Esophagus mucosa (tissue), 1 donor: ENCODE measurements around the gene PSPC1. TPM values are rescaled to one million over a fixed set of nuclear protein-coding genes. Genes with fewer than 3 reads are reported as not detected.
"Not testable (repeated sequence)": the region's sequence is repeated elsewhere in the genome, so short reads cannot be mapped to it uniquely, and the experiment has no call there.

Experiments
- ATAC-seq: fragments of 200-7000 bp; cut with Tn5 transposase; one replicate; pipeline ENCODE4 v1.9.1; 2020
- total RNA-seq: library from RNA; stranded (reverse); gene quantifications from one replicate; pipeline ENCODE4 v1.2.4, GENCODE V29; 2023
- donor health status: DM: yes; HTN: yes; CAD: no.

The PSPC1 gene
- total RNA-seq, 1 donor from 2014 or later: 28.9 TPM

DNA sequence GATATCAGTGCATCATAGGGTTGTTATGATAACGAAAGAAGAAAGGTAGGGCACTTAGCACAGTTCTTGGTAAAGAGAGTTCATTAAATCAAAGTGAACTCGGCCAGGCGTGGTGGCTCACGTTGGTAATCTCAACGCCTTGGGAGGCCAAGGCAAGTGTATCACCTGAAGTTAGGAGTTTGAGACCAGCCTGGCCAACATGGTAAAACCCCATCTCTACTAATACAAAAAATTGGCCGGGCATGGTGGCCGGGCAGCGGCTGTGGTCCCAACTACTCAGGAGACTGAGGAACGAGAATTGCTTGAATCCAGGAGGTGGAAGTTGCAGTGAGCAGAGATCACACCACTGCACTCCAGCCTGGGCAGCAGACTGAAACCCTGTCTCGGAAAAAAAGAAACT, 19.1 kb downstream of the PSPC1 start:
- no peak for ATAC-seq

DNA sequence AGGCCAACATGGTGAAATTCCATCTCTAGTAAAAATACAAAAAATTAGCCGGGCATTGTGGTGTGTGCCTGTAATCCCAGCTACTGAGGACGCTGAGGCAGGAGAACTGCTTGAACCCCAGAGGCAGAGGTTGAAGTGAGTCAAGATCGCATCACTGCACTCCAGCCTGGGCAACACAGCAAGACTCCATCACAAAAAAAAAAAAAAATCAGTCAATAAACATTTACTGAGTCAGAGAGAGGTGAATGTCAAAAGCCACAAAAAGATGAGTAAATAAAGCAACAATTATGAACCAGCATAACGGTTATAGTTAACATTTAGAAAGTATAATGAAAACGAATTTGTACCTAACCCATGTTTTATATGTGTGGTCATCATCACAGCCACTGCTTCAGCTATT, 23.1 kb downstream of the PSPC1 start:
- no peak for ATAC-seq

DNA sequence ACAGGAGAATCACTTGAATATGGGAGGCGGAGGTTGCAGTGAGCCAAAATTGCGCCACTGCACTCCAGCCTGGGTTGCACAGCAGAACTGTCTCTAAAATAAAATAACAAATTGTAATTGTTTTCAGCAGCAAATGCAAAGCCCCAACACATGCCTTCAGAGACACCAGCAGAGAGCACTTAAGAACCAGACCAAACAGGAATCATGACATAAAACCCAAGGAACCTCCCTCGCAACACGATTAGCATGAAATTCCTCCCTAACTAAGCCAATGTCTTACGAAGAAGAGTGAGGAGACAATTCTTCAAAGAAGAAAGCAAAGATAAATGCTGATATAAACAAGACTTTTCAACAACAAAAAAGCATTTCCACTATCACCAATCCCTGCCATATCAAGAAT, 40.1 kb downstream of the PSPC1 start:
- no peak for ATAC-seq

DNA sequence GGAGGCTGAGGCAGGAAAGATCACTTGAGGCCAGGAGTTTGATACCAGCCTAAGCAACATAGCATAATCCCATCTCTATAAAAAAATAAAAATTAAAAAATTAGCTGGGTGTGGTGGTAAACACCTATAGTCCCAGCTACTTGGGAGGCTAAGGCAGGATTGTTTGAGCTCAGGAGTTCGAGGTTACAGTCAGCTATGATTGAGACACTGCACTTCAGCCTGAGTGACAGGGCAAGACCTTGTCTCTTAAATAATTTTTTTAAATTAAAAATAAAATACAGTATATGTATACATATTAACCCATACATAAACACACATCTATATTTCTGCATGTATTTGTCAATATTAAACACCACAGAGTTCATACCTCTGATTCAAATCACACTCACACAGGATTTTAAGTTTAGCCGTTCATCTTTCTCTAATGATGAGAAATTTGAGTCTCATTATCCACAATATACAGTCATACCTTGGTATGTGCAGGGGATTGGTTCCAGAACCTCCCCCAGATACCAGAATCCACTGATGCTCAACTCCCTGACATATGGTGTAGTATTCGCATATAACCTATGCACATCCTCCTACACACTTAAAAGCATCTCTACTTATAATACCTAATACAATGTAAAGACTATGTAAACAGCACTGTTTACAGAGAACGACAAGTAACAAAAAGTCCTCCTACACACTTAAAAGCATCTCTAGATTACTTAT, 44.7 kb downstream of the PSPC1 start:
- no peak for ATAC-seq

DNA sequence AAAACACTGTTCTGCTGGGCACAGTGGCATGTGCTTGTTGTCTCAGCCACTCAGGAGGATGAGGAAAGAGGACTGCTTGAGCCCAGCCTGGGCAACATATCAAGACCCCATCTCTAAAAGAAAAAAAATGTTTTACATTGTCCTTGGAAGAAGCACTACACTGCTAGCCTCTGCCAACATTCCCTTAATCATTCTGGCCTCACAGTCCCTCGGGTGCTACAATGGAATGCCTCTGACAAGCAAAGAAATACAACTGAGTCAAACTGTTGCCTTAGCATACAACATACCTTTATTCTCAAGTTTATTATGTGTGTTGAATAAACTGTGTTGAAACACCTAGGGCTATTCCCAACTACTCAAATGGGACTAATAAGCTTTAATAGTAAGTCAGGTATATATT, 56.1 kb downstream of the PSPC1 start:
- no peak for ATAC-seq

DNA sequence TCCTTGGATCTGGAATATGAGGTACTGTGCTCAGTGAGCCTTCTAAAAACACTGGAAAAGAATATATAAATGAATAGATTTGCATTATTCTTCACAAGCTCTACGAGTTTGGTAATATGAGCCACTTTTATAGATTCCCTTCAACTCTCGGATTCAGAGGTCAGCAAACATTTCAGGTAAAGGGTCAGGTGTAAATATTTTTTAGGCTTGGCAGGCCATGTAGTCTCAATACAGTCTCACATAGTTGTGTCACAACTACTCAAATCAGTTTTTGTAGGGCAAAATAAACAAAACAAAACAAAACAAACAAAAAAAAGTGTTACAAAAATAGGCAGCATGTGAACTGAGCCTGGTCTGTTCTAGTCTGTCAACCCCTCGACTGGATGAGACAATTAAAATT, 57.4 kb downstream of the PSPC1 start:
- ATAC-seq: no peak

DNA sequence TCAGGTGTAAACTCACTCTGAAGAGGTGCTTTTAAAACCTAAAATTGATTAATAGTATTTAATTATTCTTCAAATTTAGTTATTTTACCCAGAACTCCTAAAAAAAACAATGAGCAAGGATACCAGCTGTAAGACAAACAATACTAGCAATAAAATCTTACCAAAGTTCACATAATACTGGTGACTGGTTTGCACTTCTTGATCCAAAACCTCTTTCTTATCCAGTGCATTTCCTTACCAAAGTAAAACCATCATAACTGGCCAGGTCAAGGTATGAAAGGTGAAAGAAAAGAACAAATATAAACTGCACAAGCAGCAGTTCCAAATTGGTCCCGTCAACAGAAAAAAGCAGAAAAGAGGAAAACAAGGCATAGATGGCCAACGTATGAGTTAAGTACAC, 62.7 kb downstream of the PSPC1 start:
- ATAC-seq: no peak

DNA sequence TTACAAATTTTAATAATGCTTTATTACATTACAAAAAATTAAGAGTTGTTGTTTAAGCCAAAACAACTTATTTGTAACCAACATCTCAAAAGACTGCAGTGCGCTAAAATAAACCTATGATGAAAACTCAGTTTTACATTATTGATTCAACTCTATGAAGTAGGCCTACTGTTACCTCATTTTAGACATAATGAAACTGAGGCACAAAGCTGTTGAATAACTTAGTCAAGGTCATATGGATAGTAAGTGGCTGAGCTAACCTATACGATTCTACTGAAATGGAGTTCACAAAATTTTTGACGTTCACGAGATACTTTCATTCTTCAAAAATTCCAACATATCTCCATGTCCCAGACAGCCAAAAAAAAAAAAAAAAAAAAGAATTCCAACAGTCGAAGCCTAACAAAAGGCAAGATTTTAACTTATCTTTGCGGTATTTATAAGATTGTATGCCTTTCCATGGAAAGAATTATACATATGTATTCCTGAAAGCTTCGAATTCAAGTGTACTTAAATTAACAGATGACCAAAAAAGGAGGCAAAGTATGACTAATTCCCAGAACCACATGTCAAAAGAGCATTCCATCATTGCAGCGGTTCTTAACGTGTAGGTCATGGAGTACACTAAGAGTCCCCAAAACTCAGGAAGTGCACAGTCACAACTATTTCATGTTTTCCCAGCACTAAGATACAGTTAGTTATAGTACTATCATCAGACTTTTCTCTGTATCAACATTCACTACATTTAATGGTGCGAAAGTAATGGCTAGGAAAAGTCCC, 69.4 kb downstream of the PSPC1 start:
- no peak for ATAC-seq

DNA sequence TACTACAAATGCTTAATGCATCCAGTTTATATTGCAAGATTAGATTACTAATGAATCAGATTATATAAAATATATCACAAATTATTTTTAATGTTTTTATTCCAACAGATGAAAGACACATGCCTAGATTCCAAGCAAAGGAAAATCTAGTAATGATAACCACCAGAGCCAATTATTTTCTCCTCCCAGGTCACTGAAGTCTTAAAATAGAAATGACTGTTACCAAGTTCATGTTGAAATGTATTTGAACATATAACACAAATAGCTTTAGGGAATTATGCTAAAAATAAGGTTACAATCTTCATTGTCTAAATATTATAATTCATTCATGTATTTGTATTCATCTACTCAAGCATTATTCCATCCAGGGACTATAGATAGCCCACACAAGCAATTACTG, 73.0 kb downstream of the PSPC1 start:
- ATAC-seq: not testable (repeated sequence)

DNA sequence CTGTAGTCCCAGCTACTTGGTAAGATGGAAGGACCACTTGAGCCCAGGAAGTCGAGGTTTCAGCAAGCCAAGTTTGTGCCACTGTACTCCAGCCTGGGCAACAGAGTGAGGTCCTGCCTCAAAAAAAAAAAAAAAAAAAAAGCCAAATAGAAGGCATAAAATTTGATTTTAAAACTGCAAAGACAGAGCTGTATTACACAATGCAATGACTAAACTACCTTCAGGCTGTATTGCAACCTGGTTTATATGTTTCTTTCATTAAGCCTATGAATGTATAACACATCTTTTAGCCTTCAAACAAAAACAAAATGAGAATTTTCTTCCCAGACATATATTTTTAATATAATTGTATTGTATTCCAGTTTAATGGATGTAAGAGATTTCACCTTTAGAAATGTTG, 73.7 kb downstream of the PSPC1 start:
- ATAC-seq: peak; percentile 52

DNA sequence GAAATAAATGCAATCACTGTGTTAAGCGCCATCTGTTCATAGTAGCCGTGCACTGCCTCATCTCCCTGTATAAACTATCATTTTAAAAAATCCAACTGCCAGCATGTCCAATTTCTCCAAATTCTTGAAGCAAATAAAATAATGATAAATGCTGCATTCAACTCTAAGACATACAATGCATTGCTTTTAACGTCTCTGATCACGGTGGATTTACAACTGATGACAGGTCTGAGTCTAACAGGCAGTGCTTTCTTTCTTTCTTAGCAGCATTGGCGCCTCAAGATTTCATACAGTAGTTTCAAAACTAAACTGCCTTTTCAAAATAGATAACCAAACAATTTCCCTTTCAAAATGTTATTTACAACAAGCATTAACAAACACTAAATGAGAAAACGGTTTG, 78.5 kb downstream of the PSPC1 start:
- not testable (repeated sequence) for ATAC-seq

DNA sequence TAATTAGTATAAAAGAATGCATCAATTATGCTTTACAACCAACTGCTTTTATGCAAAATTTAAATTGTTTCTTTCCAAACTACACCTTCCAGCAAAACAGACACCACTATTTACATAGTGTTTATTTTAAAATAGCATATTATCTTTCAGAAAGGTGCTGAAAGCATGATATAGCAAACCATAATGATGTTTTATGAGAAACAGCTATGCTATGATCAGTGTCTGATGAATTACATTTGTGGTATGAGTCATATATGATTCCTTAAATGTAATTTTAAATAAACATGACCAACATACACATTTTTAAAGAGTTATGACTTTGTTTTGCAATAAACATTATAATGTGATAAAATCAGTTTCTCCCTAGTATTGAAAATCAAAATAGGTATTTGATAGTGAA, 81.1 kb downstream of the PSPC1 start:
- ATAC-seq: not testable (repeated sequence)

DNA sequence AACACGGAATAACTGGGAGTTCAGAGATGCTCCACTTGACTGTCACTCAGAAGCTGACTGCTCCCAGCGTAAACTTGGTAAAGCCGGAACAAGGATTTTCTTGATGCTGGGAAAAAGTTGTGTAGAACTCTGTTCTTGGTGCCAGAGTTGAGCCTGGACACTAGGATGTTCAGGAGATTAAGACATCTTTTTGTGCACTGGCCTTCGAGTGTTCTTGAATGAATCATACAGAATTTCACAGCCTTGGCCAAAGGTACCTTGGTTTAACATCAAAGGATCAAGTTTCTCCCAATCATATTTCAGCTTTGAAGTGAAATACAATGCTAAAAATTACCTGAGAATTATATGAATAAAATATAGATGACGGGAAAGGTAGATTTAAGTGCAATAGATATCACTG, 81.8 kb downstream of the PSPC1 start:
- not testable (repeated sequence) for ATAC-seq

DNA sequence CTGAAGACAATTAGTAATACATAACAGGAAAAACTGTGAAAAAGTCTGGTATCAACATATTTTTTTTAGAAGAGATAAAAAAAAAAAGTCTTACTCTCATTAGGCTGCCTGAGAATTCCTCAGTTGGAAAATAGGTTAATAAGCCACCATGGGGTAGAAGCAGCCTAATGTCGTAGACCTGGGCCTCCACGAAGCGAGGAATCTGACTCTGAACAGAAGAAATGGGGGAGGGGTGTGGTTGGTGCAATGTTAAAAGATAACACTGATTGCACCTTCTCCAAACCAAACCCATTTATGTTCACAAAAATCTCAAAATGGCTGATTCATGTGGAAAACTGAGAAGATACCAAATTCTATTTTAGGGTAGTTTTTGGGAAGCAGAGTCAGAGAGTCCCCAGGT, 86.9 kb downstream of the PSPC1 start:
- no peak for ATAC-seq

DNA sequence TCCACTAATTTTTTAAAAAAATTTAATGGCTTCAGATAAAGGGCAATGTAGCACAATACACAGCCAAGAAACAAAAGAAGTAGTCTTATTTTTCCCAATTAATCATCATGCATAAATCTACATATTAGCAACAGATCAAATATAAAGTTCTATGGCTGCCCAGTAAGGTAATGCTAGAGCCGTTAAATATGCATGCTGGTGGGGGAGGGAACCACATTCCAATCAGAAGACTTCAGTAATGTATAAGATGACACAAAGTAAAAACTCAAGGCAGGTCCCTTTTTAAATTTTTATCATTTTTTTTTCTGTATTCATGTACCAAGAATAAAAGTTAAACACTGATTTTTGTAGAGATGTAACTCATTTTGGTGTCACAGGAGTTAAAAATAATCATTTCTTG, 87.3 kb downstream of the PSPC1 start:
- ATAC-seq: no peak

DNA sequence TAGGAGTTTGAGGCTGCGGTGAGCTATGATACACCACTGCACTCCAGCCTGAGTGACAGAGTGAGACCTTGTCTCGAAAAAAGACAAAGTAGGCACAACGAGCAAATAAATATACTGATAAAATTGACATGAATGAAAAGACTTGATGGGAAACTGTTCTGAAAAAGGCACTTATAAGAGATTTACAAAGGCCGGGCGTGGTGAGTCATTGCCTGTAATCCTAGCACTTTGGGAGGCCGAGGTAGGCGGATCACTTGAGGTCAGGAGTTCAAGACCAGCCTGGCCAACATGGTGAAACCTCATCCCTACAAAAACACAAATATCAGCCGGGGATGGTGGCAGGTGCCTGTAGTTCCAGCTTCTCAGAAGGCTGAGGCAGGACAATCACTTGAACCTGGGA, 91.3 kb downstream of the PSPC1 start:
- not testable (repeated sequence) for ATAC-seq

DNA sequence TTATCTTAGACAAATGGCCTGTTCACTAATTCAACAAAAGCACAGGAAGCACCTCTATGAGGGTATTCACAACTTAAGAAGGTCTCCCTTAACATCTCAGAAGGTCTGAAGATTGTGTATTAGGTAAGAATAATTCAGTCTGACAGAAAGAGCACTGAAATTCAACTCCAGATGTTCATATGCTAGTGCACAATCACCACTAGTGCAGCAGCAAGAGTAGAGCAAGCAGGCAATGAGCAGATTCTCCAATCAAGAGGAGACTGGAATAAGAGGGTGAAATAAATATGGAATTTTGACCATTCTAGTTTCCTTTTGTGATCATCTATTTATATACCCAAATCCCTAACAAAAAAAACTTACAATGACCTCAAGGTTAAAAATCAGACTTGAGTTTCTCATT, 97.3 kb downstream of the PSPC1 start:
- ATAC-seq: no peak

DNA sequence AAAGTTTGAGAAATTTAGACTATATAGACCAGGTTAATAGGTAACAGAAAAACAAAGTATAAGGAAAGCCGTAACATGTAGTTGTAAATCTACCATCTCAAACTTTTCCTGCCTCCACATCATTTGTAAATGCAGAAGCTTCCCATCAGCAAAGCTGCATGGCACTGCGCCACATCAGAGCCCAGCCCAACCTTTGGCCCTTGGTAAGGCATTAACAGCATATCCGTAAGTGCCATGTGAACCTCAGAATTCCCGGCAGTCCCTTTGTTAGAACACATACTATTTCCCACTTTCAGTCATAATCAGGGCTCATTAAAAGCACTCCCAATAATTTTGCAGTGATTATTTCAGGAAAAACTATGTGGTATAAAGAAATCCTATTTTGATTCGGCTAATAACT, 97.7 kb downstream of the PSPC1 start:
- ATAC-seq: no peak

DNA sequence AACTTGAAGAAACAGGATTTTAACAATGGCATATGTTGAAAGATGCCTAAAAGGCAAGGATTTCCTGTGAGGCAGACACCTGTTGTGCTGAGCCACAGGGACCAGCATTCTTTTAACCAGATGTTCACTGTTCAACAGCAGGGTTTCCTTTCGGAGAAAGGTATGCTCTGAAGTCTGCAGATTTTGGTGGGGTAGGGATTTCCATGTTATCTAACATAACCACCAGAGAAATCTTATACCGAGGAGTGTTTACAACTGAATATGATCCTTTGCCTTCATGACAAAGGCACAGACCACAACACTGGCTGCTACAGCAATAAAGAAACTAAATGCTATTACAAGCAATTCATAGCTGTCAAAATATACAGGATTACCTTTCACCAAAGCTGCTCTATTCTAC, 101.2 kb downstream of the PSPC1 start:
- ATAC-seq: no peak

DNA sequence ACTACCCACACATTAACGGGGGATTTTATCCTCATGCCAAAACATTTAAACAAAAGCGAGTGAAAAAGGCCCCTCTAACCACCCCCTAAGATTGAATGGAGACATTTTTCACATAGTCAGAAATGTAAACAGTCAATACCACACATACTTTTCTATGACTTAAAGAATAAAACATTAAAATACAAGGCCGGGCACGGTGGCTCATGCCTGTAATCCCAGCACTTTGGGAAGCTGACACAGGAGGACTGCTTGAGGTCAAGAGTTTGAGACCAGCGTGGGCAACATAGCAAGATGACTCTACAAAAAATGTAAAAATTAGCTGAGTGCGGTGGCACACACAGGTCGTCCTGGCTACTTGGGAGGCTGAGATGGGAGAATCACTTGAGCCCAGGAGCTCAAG, 102.0 kb downstream of the PSPC1 start:
- ATAC-seq: no peak

DNA sequence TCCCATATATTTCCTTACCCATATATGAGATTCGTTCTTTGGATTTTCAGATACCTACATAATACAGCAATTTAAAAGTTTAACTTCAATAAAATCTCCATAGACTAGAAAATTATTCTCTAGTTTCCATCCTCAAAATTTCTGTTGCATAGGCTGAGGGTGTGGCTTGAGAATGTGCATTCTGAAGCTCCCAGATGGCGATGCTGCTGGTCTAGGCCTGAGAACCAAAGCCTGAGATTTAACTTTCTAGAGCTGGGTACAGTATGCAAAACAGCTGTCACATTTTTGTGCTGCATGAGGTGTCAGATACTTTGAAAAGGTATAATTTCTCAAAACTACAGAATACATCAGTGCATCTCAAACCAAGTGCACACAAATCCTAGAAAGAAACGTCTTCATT, 106.6 kb downstream of the PSPC1 start:
- no peak for ATAC-seq

DNA sequence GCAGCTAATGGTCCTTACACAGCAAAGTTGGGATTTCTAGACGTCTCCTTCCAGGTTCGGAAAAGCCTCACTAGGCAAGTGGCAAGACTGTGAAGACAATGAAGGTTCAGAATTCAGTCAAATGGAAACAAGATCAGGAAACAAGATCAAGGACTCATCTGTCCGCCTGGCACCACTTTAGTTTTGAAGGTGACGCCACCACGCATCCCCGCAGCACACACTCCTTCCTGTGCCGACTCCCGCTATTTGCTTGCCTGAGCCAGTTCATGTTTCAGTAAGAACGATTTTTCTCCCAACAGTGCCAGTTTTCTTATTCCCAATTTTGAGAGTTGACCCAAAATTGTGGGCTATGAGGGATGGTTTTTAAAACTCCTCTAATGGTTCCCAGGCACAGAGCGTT, 107.8 kb downstream of the PSPC1 start:
- no peak for ATAC-seq

DNA sequence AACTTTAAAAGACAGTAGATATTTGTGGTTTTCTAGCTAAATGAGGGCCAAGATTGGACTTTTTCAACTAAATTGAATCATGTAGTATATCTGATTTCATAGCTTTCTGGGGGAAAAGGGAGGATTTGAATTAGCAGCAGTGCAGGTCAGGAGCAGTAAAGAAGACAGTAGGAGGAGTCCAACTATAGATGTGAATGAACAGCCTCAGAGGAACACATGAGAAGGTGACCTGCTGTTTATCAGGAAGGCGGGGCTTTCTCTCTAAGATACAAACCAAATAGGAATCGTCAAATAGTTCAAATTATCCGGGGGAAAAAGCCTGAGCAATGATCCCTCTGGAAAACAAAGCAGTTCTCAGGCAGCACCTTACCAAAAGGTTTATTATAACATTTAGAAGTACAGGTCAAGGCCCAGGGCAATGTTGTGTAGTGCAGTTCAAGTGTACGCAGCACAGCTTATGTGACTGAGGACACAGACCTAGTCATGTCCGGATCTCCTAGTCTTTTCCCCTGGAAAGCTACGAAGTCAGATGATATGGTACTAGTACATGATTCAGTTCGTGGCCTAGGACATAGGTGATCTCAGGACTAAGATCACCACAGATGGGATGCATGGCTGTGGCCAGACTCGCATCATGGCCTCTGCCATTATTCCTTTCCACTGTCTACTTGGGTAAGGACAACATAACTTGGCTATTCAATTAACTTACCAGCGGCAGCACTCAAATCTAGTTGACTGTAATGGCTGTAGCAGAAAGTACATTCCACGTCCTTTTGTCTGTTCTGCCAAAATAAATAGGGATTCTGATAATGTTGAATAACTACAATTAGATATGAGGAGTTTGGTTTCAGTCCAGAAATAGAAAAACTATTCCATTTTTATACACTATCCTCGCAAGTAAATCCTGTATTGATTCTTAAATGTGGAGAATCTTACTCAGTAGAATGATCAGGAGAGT, 109.0 kb downstream of the PSPC1 start:
- no peak for ATAC-seq
